DMS 273 (cell line): ENCODE measurements around the gene LEMD2.

Experiments
- DNase-seq: peaks from one replicate; lab custom pipeline; 2025; ENCODE audit not compliant: unreplicated experiment; lab: John Stamatoyannopoulos, UW

Gene LEMD2

GRCh38 chr6:33759887-33760629 is 28.9 kb downstream of the LEMD2 start:
- peak; percentile 35 for DNase-seq

GRCh38 chr6:33758815-33759216 is 30.1 kb downstream of the LEMD2 start:
- no peak for DNase-seq

GRCh38 chr6:33757906-33758305 is 31.0 kb downstream of the LEMD2 start:
- DNase-seq, result no peak

GRCh38 chr6:33757113-33757512 is 31.8 kb downstream of the LEMD2 start:
- no peak for DNase-seq

GRCh38 chr6:33756211-33756954 is 32.5 kb downstream of the LEMD2 start:
- no peak for DNase-seq

GRCh38 chr6:33755070-33755869 is 33.7 kb downstream of the LEMD2 start:
- peak; percentile 55 for DNase-seq

GRCh38 chr6:33754222-33754621 is 34.7 kb downstream of the LEMD2 start:
- DNase-seq, result no peak

- DNase-seq, result no peak
Observed at GRCh38 chr6:33752646-33753015, 36.3 kb downstream of the LEMD2 start.

- peak; percentile 88 for DNase-seq
Observed at GRCh38 chr6:33751771-33752645, 36.9 kb downstream of the LEMD2 start.

- DNase-seq, result no peak
Observed at GRCh38 chr6:33750244-33750991, 38.5 kb downstream of the LEMD2 start.

- DNase-seq, result peak; percentile 52
Observed at GRCh38 chr6:33749401-33749800, 39.5 kb downstream of the LEMD2 start.

GRCh38 chr6:33748841-33749240 is 40.1 kb downstream of the LEMD2 start:
- peak; percentile 64 for DNase-seq

- DNase-seq, result peak; percentile 60
Observed at GRCh38 chr6:33747823-33748222, 41.1 kb downstream of the LEMD2 start.

- peak; percentile 70 for DNase-seq
Observed at GRCh38 chr6:33746651-33747100, 42.3 kb downstream of the LEMD2 start, which contains the start of gene IP6K3. Gene IP6K3, minus strand, starts transcription at chr6:33746905. Its CDS starts 11,429 bp downstream, at chr6:33735476.

- DNase-seq, result peak; percentile 90
Observed at GRCh38 chr6:33746036-33746600, 42.8 kb downstream of the LEMD2 start.

- DNase-seq, result peak; percentile 48
Observed at GRCh38 chr6:33745548-33745947, 43.4 kb downstream of the LEMD2 start.

GRCh38 chr6:33744895-33745546 is 43.9 kb downstream of the LEMD2 start:
- DNase-seq, result peak; percentile 96

- peak; percentile 97 for DNase-seq
Observed at GRCh38 chr6:33744001-33744848, 44.7 kb downstream of the LEMD2 start.
